Endothelial cell of hepatic sinusoid (primary cell): Measurements from ENCODE around the gene ARSJ.
"Not testable (repeated sequence)": the region's sequence is repeated elsewhere in the genome, so short reads cannot be mapped to it uniquely, and the experiment has no call there.

Source experiments
- in situ Hi-C: cut with HindIII; loops from 2 replicates; pipeline ENCODE4 v1.10.0; 2017; ENCODE audit warnings: low sequenced_read_pairs

The ARSJ gene

GRCh38 chr4:113979148-113979904 lies at the start of gene ARSJ:
TSS of gene ARSJ (minus strand) at chr4:113979647. CDS start at chr4:113978834, 813 bp downstream.
- in situ Hi-C loops = no loop called here

GRCh38 chr4:114028071-114028470 lies 48.6 kb upstream of the ARSJ start:
- in situ Hi-C loops = no loop called here

DNA sequence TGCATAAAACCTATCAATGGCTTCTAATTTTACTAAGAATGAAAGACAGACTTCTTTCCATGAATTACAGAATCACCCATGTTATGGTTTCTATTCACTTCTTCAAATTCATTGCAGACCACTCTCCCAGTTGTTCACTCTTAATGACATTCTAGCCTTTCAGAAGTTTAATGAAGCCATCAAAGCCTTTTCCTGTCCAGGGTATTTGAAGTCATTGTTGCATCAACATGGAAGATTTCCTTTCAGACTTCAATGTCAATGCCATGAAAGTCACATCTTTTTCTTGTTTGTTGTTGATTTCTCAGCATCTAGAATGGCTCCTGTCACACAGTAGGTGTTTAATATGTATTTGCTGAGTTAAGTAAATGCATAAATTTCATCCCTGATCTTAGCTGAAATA lies 48.1 kb upstream of the ARSJ start:
- in situ Hi-C loops = no loop called here

- in situ Hi-C loops = no loop called here
Measured at GRCh38 chr4:114026447-114026846, 47.0 kb upstream of the ARSJ start.

- in situ Hi-C loops = no loop called here
Measured at GRCh38 chr4:114025176-114025777, 45.8 kb upstream of the ARSJ start.

DNA sequence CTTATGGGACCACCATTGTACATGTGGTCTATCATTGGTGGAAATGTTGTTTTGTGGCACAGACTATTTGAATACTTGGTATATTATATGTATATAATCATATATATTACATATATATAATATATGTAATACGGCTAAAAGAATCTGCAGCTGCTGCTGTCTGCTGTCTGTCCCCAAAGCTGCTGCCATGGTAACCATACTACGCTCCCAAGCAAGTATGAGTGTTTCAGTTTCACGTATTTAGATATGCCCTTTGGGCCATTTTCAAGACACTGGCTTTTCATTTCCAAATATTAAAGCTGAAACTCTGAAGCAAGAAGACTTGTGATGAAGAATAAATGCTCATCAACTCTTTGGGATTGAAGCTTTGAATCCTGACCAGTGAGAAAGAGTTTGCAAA lies 42.0 kb upstream of the ARSJ start:
- in situ Hi-C loops = no loop called here

- in situ Hi-C loops = no loop called here
Measured at GRCh38 chr4:114019969-114020358, 40.5 kb upstream of the ARSJ start.

GRCh38 chr4:114019276-114019968 lies 40.0 kb upstream of the ARSJ start:
- in situ Hi-C loops = no loop called here

GRCh38 chr4:114017120-114017917 lies 37.9 kb upstream of the ARSJ start:
- in situ Hi-C loops = no loop called here

DNA sequence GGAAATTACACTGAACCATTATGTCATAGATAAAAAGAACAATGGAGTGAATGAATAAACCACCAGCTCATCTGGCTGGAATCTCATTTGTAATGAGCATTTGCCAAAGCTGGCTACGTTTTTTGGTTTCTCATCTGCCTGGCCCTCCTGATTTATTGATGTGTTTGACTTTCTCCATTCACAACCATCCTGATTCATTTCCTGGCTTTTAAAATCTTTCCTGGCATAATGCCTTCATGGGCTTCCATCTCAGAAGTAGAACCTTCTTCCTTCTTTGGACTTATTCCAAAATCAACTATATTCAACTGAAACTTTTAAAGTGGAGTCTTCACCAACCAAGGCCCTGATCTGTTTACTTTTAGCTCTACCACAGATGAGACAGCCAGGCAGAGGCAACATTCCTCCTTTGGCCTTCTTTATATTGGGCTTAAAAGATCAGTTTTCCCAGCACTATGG lies 36.0 kb upstream of the ARSJ start:
- in situ Hi-C loops = no loop called here

DNA sequence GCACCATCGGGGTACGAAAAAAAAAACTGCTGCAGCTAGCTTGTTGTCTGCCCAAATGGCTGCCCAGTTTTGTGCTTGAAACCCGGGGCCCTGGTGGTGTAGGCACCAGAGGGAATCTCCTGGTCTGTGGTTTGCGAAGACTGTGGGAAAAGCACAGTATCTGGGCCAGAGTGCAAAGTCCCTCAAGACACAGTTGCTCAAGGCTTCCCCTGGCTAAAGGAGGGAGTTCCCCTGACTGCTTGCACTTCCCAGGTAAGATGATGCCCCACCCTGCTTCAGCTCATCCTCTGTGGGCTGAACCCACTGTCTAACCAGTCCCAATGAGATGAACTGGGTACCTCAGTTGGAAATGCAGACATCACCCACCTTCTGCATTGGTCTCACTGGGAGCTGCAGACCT lies 33.8 kb upstream of the ARSJ start:
- in situ Hi-C loops = not testable (repeated sequence)

- in situ Hi-C loops = no loop called here
Measured at GRCh38 chr4:114012749-114013148, 33.3 kb upstream of the ARSJ start.

GRCh38 chr4:114005569-114006442 lies 26.4 kb upstream of the ARSJ start:
- in situ Hi-C loops = no loop called here

DNA sequence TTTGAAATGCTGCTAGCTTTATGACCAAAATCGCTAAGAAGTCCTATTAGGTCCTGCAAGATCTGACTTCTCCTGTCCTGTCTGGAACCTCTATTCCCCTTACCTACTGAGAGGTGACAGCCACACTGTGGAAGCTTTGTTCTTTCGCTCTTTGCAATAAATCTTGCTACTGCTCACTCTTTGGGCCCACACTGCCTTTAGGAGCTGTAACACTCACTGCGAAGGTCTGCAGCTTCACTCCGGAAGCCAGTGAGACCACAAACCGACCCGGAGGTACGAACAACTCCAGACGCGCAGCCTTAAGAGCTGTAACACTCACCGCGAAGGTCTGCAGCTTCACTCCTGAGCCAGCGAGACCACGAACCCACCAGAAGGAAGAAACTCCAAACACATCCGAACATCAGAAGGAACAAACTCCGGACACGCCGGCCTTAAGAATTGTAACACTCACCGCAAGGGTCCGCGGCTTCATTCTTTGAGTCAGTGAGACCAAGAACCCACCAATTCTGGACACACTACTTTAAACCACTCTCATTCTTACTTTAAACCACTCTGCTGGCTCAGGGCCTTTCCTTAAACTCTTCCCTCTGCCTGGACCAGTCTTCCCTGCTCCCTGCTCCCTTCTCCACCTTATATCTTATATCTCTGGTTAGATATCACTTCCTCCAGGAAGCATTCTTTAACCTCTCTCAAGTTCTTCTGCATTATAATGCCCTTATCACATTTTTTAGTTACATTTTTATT lies 25.2 kb upstream of the ARSJ start:
- in situ Hi-C loops = not testable (repeated sequence)

GRCh38 chr4:113998531-113998930 lies 19.1 kb upstream of the ARSJ start:
- in situ Hi-C loops = no loop called here

GRCh38 chr4:113998079-113998478 lies 18.6 kb upstream of the ARSJ start:
- in situ Hi-C loops = no loop called here

DNA sequence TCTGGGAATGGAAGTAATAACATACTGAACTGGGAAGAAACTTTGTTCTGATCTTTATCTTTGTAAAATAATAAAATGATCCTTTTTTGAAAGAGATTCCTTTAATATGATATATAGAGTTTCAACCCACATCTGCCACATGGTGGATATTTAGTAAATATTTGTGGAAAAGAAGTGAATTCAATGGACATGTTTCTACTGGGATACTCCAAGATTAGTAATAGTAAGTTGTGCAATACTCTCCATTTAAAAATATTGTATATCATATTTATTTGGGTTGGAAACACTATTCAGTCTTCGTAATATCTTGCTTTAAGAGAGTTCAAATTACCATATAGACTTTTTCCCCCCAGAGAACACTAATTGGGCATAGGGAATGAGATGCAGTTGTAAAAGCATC lies 17.8 kb upstream of the ARSJ start:
- in situ Hi-C loops = no loop called here

DNA sequence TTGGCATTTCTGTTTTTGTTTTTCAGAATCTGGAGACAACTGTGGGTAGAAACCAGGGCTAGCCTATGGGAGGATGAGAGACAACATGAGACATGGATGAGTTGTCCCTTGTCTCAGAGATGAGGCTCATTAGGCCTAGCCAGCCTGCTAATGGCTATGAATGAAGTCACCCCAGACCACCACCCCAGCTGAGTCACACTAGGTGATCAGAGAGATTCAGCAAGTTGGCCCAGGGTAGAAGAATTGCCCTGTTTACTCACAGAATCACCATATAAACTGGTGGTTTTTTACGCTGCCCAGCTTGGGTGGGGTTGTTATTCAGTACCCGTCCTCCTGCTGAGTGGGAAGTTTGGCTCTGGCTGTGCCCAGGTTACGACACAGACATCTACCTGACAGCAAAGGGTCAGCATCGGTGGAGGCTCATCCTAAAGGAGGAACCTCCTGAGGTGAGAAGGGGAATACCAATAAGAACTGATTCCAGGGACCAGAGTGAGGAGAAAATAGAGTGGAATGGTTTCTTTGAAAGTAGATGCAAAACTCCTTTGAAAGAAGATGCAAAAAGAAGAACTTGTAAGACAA lies 17.2 kb upstream of the ARSJ start:
- in situ Hi-C loops = no loop called here

GRCh38 chr4:113993887-113994286 lies 14.4 kb upstream of the ARSJ start:
- in situ Hi-C loops = no loop called here
